Measurements from ENCODE around the gene GLI2. TPM values are rescaled to one million over a fixed set of nuclear protein-coding genes. Genes with fewer than 3 reads are reported as not detected.

The GLI2 gene
- total and polyA plus RNA-seq, 9 of the 15 experiments (the other 6 are each of a cell fraction or from before 2014, with no cell fraction given), result 0.24 TPM; not detected in 8

GRCh38 chr2:120741571-120742561 is 6.2 kb downstream of the GLI2 start:
- no TSS peak for BruUV-seq (replicated peaks)
- Histone ChIP-seq H3K36me3 (ENCODE audit: control insufficient read depth, insufficient read depth, low read length) (no peaks in the 10 kb centered on the region), H2AFZ (ENCODE audit: low read depth, low read length) (no peak overlapping the region), H3K27ac (ENCODE audit: extremely low read depth, low read depth, low read length) (no peak overlapping the region), H3K4me3 (no peak overlapping the region), H3K4me2 (ENCODE audit: insufficient read depth, low read length) (no peak overlapping the region), H3K9me3 (replicated peaks; ENCODE audit: control insufficient read depth, insufficient read depth, low read depth, low read length) (no peaks in the 10 kb centered on the region), H3K4me1 (replicated peaks in 1 of 2; ENCODE audit: control insufficient read depth in 2 of 2, insufficient read depth in 2 of 2, low read length in 2 of 2) (peaks cover 0 to 5% of the 10 kb centered on the region in 2 experiments; a peak in 1 of 5 replicates), H3K9me1 (ENCODE audit: control insufficient read depth, insufficient read depth, low read length) (no peaks in the 10 kb centered on the region), H4K20me1 (replicated peaks; ENCODE audit: control insufficient read depth, insufficient read depth, low read length) (no peaks in the 10 kb centered on the region; the same call in 1 of the 2 replicates), H3K9ac (ENCODE audit: insufficient read depth in 1 of 2, low read depth in 2 of 2, low read length in 2 of 2) (no peak overlapping the region), H3K79me2 (ENCODE audit: control insufficient read depth, insufficient read depth, low read length) (no peaks in the 10 kb centered on the region), H3K27me3 (ENCODE audit: control insufficient read depth in 2 of 2, insufficient read depth in 2 of 2, low read length in 2 of 2) (peaks cover 46 to 72% of the 10 kb centered on the region in 2 experiments; a peak in 4 of 5 replicates)
- WGBS (ENCODE audit: insufficient coverage, low coverage, missing lambda C conversion rate), result 14% methylated on average over 36 of the region's 81 CpGs
- TF ChIP-seq MED1 (CRISPR knock-in tag; IDR thresholded peaks at IDR 0.05; ENCODE audit: borderline replicate concordance), result no peak
- TF ChIP-seq MYNN (IDR thresholded peaks at IDR 0.05), result no peak
- no peak for TF ChIP-seq MYNN (CRISPR knock-in tag; IDR thresholded peaks at IDR 0.05)
- TF ChIP-seq ZBTB7A (IDR thresholded peaks at IDR 0.05; ENCODE audit: borderline replicate concordance, control insufficient read depth, low read depth, low read length), result no peak
- no peak for TF ChIP-seq FOS (IDR thresholded peaks at IDR 0.05; ENCODE audit: extremely low read depth, insufficient read length)
- TF ChIP-seq ZEB2 (IDR thresholded peaks at IDR 0.05), result no peak
- 0 out of 2 replicates have a peak, but pooled peaks have one; percentile 23 for TF ChIP-seq ZNF512 (tag; IDR thresholded peaks at IDR 0.05)
- FAIRE-seq (no peak), ATAC-seq (no peak), DNase-seq (ENCODE audit: extremely low read depth in 1 of 4, low spot score in 3 of 4) (no peak)
- ChIA-PET POLR2A (no interaction called here), CTCF (ENCODE audit: low intra/inter-chr PET ratio) (no interaction called here)
- in situ Hi-C loops (cut with MboI) (no loop called here), intact Hi-C loops (cut with micrococcal nuclease) (no loop called here)

All from K562 (cell line).